Gastrocnemius medialis (tissue), 4 donors: ENCODE results near the gene TAGLN.

Experiments used
- POLR2A ChIP-seq, 2 donors: fragments of 450-650 bp; IDR thresholded peaks; one replicate each; pipeline ENCODE4 v1.6.1; 2017; ENCODE audit warnings: antibody characterized with exemption in 2 of 2, mild to moderate bottlenecking in 2 of 2, moderate library complexity in 2 of 2
- TF ChIP-seq, protein P1 (sequence below), 5 experiments: fragments of 450-650 bp in 3 of 5; fragments of 200-600 bp in 2 of 5; sonication (generic) in 2 of 5; IDR thresholded peaks in 4 of 5; conservative IDR thresholded peaks in 1 of 5; 1 replicate in 4 of 5; 2 replicates in 1 of 5; pipeline ENCODE4 v1.5.1; 2016 to 2019; ENCODE audit warnings: antibody characterized with exemption in 5 of 5, mild to moderate bottlenecking in 3 of 5, moderate library complexity in 3 of 5

DNA sequence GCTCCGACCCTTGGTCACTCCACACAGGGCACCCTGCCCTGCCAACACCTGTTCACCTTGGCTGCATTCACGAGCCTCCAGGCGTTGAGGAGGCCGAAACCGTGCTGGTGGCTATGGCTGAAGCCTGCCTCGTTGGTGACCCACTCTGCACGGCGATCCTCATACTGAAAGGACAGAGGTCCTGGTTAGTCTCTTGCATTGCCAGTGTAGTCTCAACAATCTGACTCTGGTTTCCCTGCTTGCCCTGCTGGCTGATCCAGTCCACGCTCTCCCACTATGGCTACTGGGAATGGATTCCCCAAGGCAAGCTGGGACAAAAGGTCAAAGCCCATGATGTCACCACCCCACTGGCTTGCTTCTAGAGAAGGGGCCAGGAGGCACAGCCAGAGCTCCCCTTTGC is 19.8 kb downstream of the TAGLN start:
- TF ChIP-seq, protein P1, sequence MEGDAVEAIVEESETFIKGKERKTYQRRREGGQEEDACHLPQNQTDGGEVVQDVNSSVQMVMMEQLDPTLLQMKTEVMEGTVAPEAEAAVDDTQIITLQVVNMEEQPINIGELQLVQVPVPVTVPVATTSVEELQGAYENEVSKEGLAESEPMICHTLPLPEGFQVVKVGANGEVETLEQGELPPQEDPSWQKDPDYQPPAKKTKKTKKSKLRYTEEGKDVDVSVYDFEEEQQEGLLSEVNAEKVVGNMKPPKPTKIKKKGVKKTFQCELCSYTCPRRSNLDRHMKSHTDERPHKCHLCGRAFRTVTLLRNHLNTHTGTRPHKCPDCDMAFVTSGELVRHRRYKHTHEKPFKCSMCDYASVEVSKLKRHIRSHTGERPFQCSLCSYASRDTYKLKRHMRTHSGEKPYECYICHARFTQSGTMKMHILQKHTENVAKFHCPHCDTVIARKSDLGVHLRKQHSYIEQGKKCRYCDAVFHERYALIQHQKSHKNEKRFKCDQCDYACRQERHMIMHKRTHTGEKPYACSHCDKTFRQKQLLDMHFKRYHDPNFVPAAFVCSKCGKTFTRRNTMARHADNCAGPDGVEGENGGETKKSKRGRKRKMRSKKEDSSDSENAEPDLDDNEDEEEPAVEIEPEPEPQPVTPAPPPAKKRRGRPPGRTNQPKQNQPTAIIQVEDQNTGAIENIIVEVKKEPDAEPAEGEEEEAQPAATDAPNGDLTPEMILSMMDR (IDR thresholded peaks at IDR 0.05 in 4 of 5, conservative IDR thresholded peaks at IDR 0.05 in 1 of 5), result no peak
- no peak for TF ChIP-seq POLR2A (IDR thresholded peaks at IDR 0.05)
